H1 (cell line): ENCODE data around the gene CYP1A1. TPM values are rescaled to one million over a fixed set of nuclear protein-coding genes. Genes with fewer than 3 reads are reported as not detected.

ENCODE experiments used
- CTCF ChIA-PET: fragments of 300-600 bp; sonication (Branson Sonifier 250); formaldehyde crosslinking; loops from one replicate; lab custom pipeline; 2021; ENCODE audit not compliant: partially characterized antibody; lab: Charles Lee
- POLR2A ChIA-PET: fragments of 300-600 bp; sonication (Branson Sonifier 250); formaldehyde crosslinking; loops from one replicate; lab custom pipeline; 2021; ENCODE audit warnings: inconsistent platforms; ENCODE audit not compliant: partially characterized antibody; lab: Charles Lee
- DNase-seq, 2 experiments: peaks; one replicate each; pipeline versions ENCODE4 v3.0.0 to v3.0.0-alpha.2; 2010 to 2022; ENCODE audit warnings: low spot score in 2 of 2, low read depth in 1 of 2, mixed read lengths in 1 of 2
- FAIRE-seq: peaks from 2 replicates; lab custom pipeline; 2011; peaks lifted over from hg19 to GRCh38; lab: Jason Lieb, UNC
- H2AFZ ChIP-seq: 2 replicates; pipeline ENCODE4 v1.8.1; 2012; ENCODE audit warnings: low read length, inconsistent platforms
- H2AK5ac ChIP-seq: 2 replicates; pipeline ENCODE4 v1.6.1; 2013; ENCODE audit warnings: low read depth, low read length
- H2BK120ac ChIP-seq: replicated peaks from 2 replicates; pipeline ENCODE3; 2013; ENCODE audit warnings: low read depth, low read length, inconsistent platforms
- H2BK12ac ChIP-seq: 2 replicates; pipeline ENCODE4 v1.6.1; 2013; ENCODE audit warnings: low read depth, low read length
- H2BK15ac ChIP-seq: 2 replicates; pipeline ENCODE4 v1.6.1; 2013; ENCODE audit warnings: low read length
- H2BK20ac ChIP-seq: 2 replicates; pipeline ENCODE4 v1.6.1; 2013; ENCODE audit warnings: low read length
- H2BK5ac ChIP-seq: 2 replicates; pipeline ENCODE4 v1.6.1; 2013; ENCODE audit warnings: low read depth, low read length
- H3K14ac ChIP-seq: 2 replicates; pipeline ENCODE4 v1.6.1; 2013; ENCODE audit warnings: inconsistent platforms; ENCODE audit not compliant: insufficient read length
- H3K18ac ChIP-seq: 2 replicates; pipeline ENCODE4 v1.6.1; 2013; ENCODE audit warnings: low read length; ENCODE audit errors: extremely low read depth
- H3K23ac ChIP-seq: 2 replicates; pipeline ENCODE4 v1.6.1; 2013; ENCODE audit warnings: inconsistent platforms; ENCODE audit not compliant: insufficient read length
- H3K23me2 ChIP-seq: 2 replicates; pipeline ENCODE4 v1.6.1; 2013; ENCODE audit warnings: low read depth, low read length
- H3K27ac ChIP-seq: 2 replicates; pipeline ENCODE4 v1.6.1; 2011; ENCODE audit warnings: low read depth, low read length, inconsistent platforms
- H3K27me3 ChIP-seq, 4 experiments: replicated peaks in 1 of 4; 1 replicate in 1 of 4; 2 replicates in 3 of 4; pipeline versions ENCODE4 v1.6.1 to v1.8.1; 2011 to 2013; ENCODE audit warnings: low read length in 3 of 4, mild to moderate bottlenecking in 3 of 4, inconsistent platforms in 2 of 4, mixed read lengths in 2 of 4, moderate library complexity in 1 of 4; ENCODE audit not compliant: control insufficient read depth in 3 of 4, insufficient read depth in 3 of 4; ENCODE audit errors: extremely low read depth in 1 of 4
- H3K36me3 ChIP-seq, 4 experiments: 2 replicates each; pipeline versions ENCODE4 v1.6.1 to v1.8.1; 2011 to 2013; ENCODE audit warnings: mild to moderate bottlenecking in 4 of 4, low read length in 3 of 4, moderate library complexity in 2 of 4, control low read depth in 1 of 4, inconsistent platforms in 1 of 4; ENCODE audit not compliant: insufficient read depth in 4 of 4, control insufficient read depth in 2 of 4
- H3K4ac ChIP-seq: replicated peaks from 2 replicates; pipeline ENCODE3; 2013; ENCODE audit warnings: low read length, low read depth, mixed read lengths, inconsistent platforms; ENCODE audit not compliant: insufficient read length
- H3K4me1 ChIP-seq, 4 experiments: replicated peaks in 1 of 4; 1 replicate in 1 of 4; 2 replicates in 3 of 4; pipeline versions ENCODE4 v1.6.1 to v1.8.1; 2011 to 2013; ENCODE audit warnings: low read length in 3 of 4, inconsistent platforms in 2 of 4, mixed read lengths in 1 of 4; ENCODE audit not compliant: insufficient read depth in 4 of 4, control insufficient read depth in 3 of 4
- H3K4me2 ChIP-seq, 2 experiments: 2 replicates each; pipeline versions ENCODE4 v1.6.1 to v1.8.1; 2011 to 2013; ENCODE audit warnings: low read depth in 2 of 2, low read length in 2 of 2, control low read depth in 1 of 2, inconsistent platforms in 1 of 2, mild to moderate bottlenecking in 1 of 2; ENCODE audit not compliant: insufficient read depth in 1 of 2
- H3K4me3 ChIP-seq, 4 experiments: fragments of 200-600, 300-600 bp in 1 of 4; sonication (generic), shearing (Covaris generic), sonication (Bioruptor Twin) in 1 of 4; 2 replicates each; pipeline versions ENCODE4 v1.5.1 to v1.8.1; 2011 to 2016; ENCODE audit warnings: low read length in 4 of 4, low read depth in 3 of 4, control low read depth in 2 of 4, inconsistent platforms in 2 of 4, mild to moderate bottlenecking in 2 of 4, mixed read lengths in 1 of 4, moderate library complexity in 1 of 4; ENCODE audit not compliant: insufficient read depth in 2 of 4; ENCODE audit errors: extremely low read depth in 1 of 4
- H3K56ac ChIP-seq: replicated peaks from 2 replicates; pipeline ENCODE3; 2013; ENCODE audit warnings: low read depth, mild to moderate bottlenecking, mixed read lengths, low read length, inconsistent platforms; ENCODE audit not compliant: insufficient read length
- H3K79me1 ChIP-seq: 2 replicates; pipeline ENCODE4 v1.6.1; 2013; ENCODE audit warnings: low read depth, low read length, control low read depth
- H3K79me2 ChIP-seq, 2 experiments: 2 replicates each; pipeline versions ENCODE4 v1.6.1 to v1.8.1; 2012 to 2013; ENCODE audit warnings: low read length in 2 of 2, mild to moderate bottlenecking in 2 of 2, inconsistent platforms in 1 of 2; ENCODE audit not compliant: insufficient read depth in 2 of 2, control insufficient read depth in 1 of 2
- H3K9ac ChIP-seq, 4 experiments: replicated peaks in 1 of 4; 1 replicate in 1 of 4; 2 replicates in 3 of 4; pipeline versions ENCODE4 v1.6.1 to v1.8.1; 2011 to 2013; ENCODE audit warnings: low read depth in 3 of 4, low read length in 3 of 4, control low read depth in 2 of 4, mild to moderate bottlenecking in 2 of 4, moderate library complexity in 2 of 4, inconsistent platforms in 1 of 4; ENCODE audit errors: extremely low read depth in 1 of 4
- H3K9me3 ChIP-seq, 2 experiments: 2 replicates each; pipeline versions ENCODE4 v1.6.1 to v1.8.1; 2012 to 2013; ENCODE audit warnings: mild to moderate bottlenecking in 2 of 2, moderate library complexity in 2 of 2, control low read depth in 1 of 2, inconsistent platforms in 1 of 2, low read depth in 1 of 2, low read length in 1 of 2, mixed read lengths in 1 of 2; ENCODE audit not compliant: insufficient read depth in 2 of 2
- H4K20me1 ChIP-seq, 2 experiments: replicated peaks in 1 of 2; 2 replicates each; pipeline versions ENCODE3 to v1.8.1; 2011 to 2013; ENCODE audit warnings: inconsistent platforms in 2 of 2, low read length in 2 of 2, mild to moderate bottlenecking in 1 of 2; ENCODE audit not compliant: insufficient read depth in 2 of 2, control insufficient read depth in 1 of 2
- H4K5ac ChIP-seq: 2 replicates; pipeline ENCODE4 v1.6.1; 2013; ENCODE audit warnings: low read length, low read depth, mixed read lengths, inconsistent platforms; ENCODE audit not compliant: insufficient read length
- H4K8ac ChIP-seq: 2 replicates; pipeline ENCODE4 v1.8.0; 2013; ENCODE audit warnings: mild to moderate bottlenecking, moderate library complexity, low read length, inconsistent platforms; ENCODE audit not compliant: insufficient read depth; ENCODE audit errors: extremely low read depth
- H4K91ac ChIP-seq: replicated peaks from 2 replicates; pipeline ENCODE3; 2013; ENCODE audit warnings: low read length, mixed read lengths, inconsistent platforms; ENCODE audit not compliant: insufficient read length
- BCL11A ChIP-seq, 2 experiments: IDR thresholded peaks; one replicate each; pipeline ENCODE4 v1.6.1; 2011; ENCODE audit warnings: low read depth in 2 of 2, low read length in 2 of 2, mild to moderate bottlenecking in 2 of 2
- EGR1 ChIP-seq: IDR thresholded peaks from 2 replicates; pipeline ENCODE4 v1.6.1; 2011; ENCODE audit warnings: low read depth, low read length, borderline replicate concordance
- EP300 ChIP-seq, 2 experiments: IDR thresholded peaks; 1 replicate in 1 of 2; 2 replicates in 1 of 2; pipeline ENCODE4 v1.6.1; 2011 to 2012; ENCODE audit warnings: low read depth in 2 of 2, low read length in 2 of 2, mild to moderate bottlenecking in 2 of 2, borderline replicate concordance in 1 of 2, inconsistent platforms in 1 of 2, moderate library complexity in 1 of 2
- HDAC2 ChIP-seq, 2 experiments: fragments of 300-600 bp in 1 of 2; sonication (generic) in 1 of 2; IDR thresholded peaks; 2 replicates each; pipeline ENCODE4 v1.6.1; 2011 to 2012; ENCODE audit warnings: low read depth in 2 of 2, low read length in 2 of 2, mild to moderate bottlenecking in 2 of 2, moderate library complexity in 2 of 2, borderline replicate concordance in 1 of 2, inconsistent platforms in 1 of 2
- HDAC6 ChIP-seq: IDR thresholded peaks from one replicate; pipeline ENCODE4 v1.7.1; 2012; ENCODE audit warnings: low read depth, mild to moderate bottlenecking, inconsistent platforms, low read length, moderate library complexity
- JUN ChIP-seq: IDR thresholded peaks from 2 replicates; pipeline ENCODE4 v1.6.1; 2011; ENCODE audit warnings: low read depth, mild to moderate bottlenecking, improper control_type of control experiment, low read length
- KDM1A ChIP-seq: fragments of 200-600, 300-600 bp; sonication (generic); IDR thresholded peaks from 2 replicates; pipeline ENCODE4 v1.7.1; 2016; ENCODE audit warnings: mild to moderate bottlenecking, low read length, borderline replicate concordance
- YY1 ChIP-seq: IDR thresholded peaks from 2 replicates; pipeline ENCODE4 v1.6.1; 2011; ENCODE audit warnings: low read depth, mild to moderate bottlenecking, low read length
- WGBS, 2 experiments: shearing (Covaris generic) in 1 of 2; methylation state at CpG; one replicate each; pipeline versions ENCODE4 v1.1.6 to v1.1.7; 2013 to 2015; ENCODE audit warnings: low lambda C conversion rate in 2 of 2, mixed read lengths in 2 of 2, inconsistent platforms in 1 of 2, low coverage in 1 of 2, missing lambda C conversion rate in 1 of 2; ENCODE audit not compliant: insufficient replicate concordance in 2 of 2, insufficient coverage in 1 of 2, insufficient read length in 1 of 2; ENCODE audit errors: extremely low coverage in 1 of 2, missing lambda C conversion rate in 1 of 2; 5-methylcytosine and 5-hydroxymethylcytosine counted together
- polyA plus RNA-seq, 7 experiments: library from polyadenylated mRNA; depleted of rRNA in 3 of 7; stranded (reverse) in 5 of 7; unstranded in 2 of 7; fragments of >200 nt in 5 of 7; fragments of 200-250 nt in 2 of 7; gene quantifications; 1 replicate in 5 of 7; 2 replicates in 1 of 7; 4 replicates in 1 of 7; pipeline versions ENCODE4 v1.2.1 to v1.2.3, GENCODE V29; 2011 to 2013; ENCODE audit warnings: missing spikeins in 2 of 7, mixed read lengths in 2 of 7
- total RNA-seq: library from RNA; stranded (reverse); fragmentation: NEBNext Ultra II Directional; extraction: Animal tissue kit (Norgen Biotek cat#: 25700); gene quantifications from 2 replicates; pipeline ENCODE4 v1.2.1, GENCODE V29; 2021
- TF ChIP-seq, protein P1 (sequence below): IDR thresholded peaks from 2 replicates; pipeline ENCODE4 v1.6.1; 2012; ENCODE audit warnings: low read length, inconsistent platforms
- TF ChIP-seq, protein P2 (sequence below): IDR thresholded peaks from 2 replicates; pipeline ENCODE4 v1.6.1; 2012; ENCODE audit warnings: inconsistent platforms

CYP1A1 gene
- total and polyA plus RNA-seq, 2 of the 8 experiments (the other 6 are each of a cell fraction or from before 2014, with no cell fraction given) = 0.32 to 0.35 TPM

DNA sequence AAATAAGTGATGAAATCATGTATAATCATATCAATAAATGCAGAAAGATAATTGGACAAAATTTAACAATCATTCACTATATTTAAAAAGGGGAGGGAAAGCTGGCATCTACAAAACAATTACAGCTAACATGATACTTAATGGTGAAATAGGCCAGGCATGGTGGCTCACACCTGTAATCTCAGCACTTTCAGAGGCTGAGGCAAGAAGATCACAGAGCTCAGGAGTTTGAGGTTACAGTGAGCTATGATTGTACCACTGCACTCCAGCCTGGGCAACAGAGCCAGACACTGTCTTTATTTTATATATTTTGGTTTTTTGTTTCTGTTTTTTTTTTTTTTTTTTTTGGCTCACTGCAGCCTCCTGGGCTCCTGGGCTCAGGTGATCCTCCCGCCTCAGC is 41.6 kb downstream of the CYP1A1 start:
- no peak overlapping the region for H4K5ac ChIP-seq
- H2BK15ac ChIP-seq = no peak overlapping the region
- no peak overlapping the region for H3K14ac ChIP-seq
- no peak overlapping the region for H3K9ac ChIP-seq
- H3K56ac ChIP-seq = no peak overlapping the region
- no peak overlapping the region for H3K4me3 ChIP-seq
- H4K20me1 ChIP-seq = peaks cover 0 to 2% of the 10 kb centered on the region in 2 experiments
- H3K36me3 ChIP-seq = peaks cover 0 to 3% (median 0%) of the 10 kb centered on the region in 4 experiments; a peak in 3 of 8 replicates
- H3K79me2 ChIP-seq = peaks cover 0 to 54% of the 10 kb centered on the region in 2 experiments; a peak in 3 of 4 replicates
- H3K9me3 ChIP-seq = no peaks in the 10 kb centered on the region; a peak in 1 of 4 replicates
- H3K27me3 ChIP-seq = no peaks in the 10 kb centered on the region
- TF ChIP-seq KDM1A (no peak), EGR1 (no peak), HDAC2 (IDR thresholded peaks at IDR 0.05; ENCODE audit: borderline replicate concordance in 1 of 2, low read depth in 2 of 2, low read length in 2 of 2) (no peak), JUN (no peak), BCL11A (IDR thresholded peaks at IDR 0.05; ENCODE audit: low read depth in 2 of 2, low read length in 2 of 2) (no peak), HDAC6 (no peak), YY1 (no peak), EP300 (IDR thresholded peaks at IDR 0.05; ENCODE audit: borderline replicate concordance in 1 of 2, low read depth in 2 of 2, low read length in 2 of 2) (no peak)
- TF ChIP-seq, protein P1, sequence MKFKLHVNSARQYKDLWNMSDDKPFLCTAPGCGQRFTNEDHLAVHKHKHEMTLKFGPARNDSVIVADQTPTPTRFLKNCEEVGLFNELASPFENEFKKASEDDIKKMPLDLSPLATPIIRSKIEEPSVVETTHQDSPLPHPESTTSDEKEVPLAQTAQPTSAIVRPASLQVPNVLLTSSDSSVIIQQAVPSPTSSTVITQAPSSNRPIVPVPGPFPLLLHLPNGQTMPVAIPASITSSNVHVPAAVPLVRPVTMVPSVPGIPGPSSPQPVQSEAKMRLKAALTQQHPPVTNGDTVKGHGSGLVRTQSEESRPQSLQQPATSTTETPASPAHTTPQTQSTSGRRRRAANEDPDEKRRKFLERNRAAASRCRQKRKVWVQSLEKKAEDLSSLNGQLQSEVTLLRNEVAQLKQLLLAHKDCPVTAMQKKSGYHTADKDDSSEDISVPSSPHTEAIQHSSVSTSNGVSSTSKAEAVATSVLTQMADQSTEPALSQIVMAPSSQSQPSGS = no peak
- TF ChIP-seq, protein P2, sequence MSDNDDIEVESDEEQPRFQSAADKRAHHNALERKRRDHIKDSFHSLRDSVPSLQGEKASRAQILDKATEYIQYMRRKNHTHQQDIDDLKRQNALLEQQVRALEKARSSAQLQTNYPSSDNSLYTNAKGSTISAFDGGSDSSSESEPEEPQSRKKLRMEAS = no peak
- TF ChIP-seq, all 59 proteins: peak for 0
- H3K18ac ChIP-seq = no peak overlapping the region
- H2BK12ac ChIP-seq = no peak overlapping the region
- H3K27ac ChIP-seq = no peak overlapping the region
- H3K4ac ChIP-seq = no peak overlapping the region
- H2AFZ ChIP-seq = no peak overlapping the region
- no peak overlapping the region for H2BK20ac ChIP-seq
- H2BK5ac ChIP-seq = no peak overlapping the region
- H3K4me1 ChIP-seq = no peaks in the 10 kb centered on the region
- no peak overlapping the region for H2AK5ac ChIP-seq
- ChIA-PET CTCF (interaction anchor here (0.6 to 1.7 kb wide), 3 partner anchors 38 to 260 kb away, joined by 3 to 6 read pairs (median 3); no protein-coding TSS in a partner anchor), POLR2A (interaction anchor here (1.0 to 2.0 kb wide), 4 partner anchors 12 to 85 kb away, joined by 3 to 8 read pairs (median 5); partner anchors contain the start of gene EDC3)
- no peak for FAIRE-seq
- H3K4me2 ChIP-seq = no peak overlapping the region
- no peaks in the 10 kb centered on the region; the same call in 1 of the 2 replicates for H3K79me1 ChIP-seq
- no peak overlapping the region for H4K8ac ChIP-seq
- H3K23ac ChIP-seq = no peak overlapping the region
- no peak overlapping the region for H2BK120ac ChIP-seq
- WGBS, 2 experiments = 100% methylated on average over 1 of the region's 1 CpG; no CpG with 5 or more reads in 1 of the 2 experiments
- no peaks in the 10 kb centered on the region for H3K23me2 ChIP-seq
- no peak overlapping the region for H4K91ac ChIP-seq
- DNase-seq = no peak
